Vein endothelial cell (primary cell): ENCODE measurements around the gene MISP. TPM values are rescaled to one million over a fixed set of nuclear protein-coding genes. Genes with fewer than 3 reads are reported as not detected.

Source experiments
- small RNA-seq: library from RNA; depleted of rRNA; stranded (forward); fragments of <200 nt; gene quantifications from one replicate; pipeline ENCODE3, GENCODE V24; 2012
- total RNA-seq: library from RNA; depleted of rRNA; stranded (reverse); fragments of >200 nt; gene quantifications from 2 replicates; pipeline ENCODE4 v1.2.3, GENCODE V29; 2012

MISP gene
- total RNA-seq: not detected in 2 replicates

GRCh38 chr19:750640-751423, at the start of gene MISP:
Gene MISP, plus strand, starts transcription at chr19:751112. Its CDS starts 5,835 bp downstream, at chr19:756947.

GRCh38 chr19:708154-709143, 42.5 kb upstream of the MISP start, which contains the start of gene PALM:
Gene PALM, plus strand, starts transcription at chr19:708935. Its CDS starts 212 bp downstream, at chr19:709147.

GRCh38 chr19:796692-797527, 46.0 kb downstream of the MISP start, which contains the start of gene PTBP1:
Gene PTBP1, plus strand, starts transcription at chr19:797452. Its CDS starts 46 bp downstream, at chr19:797498.

Small RNA genes within 50 kb of the gene (small RNA-seq; reads per million reads assigned to genes)
- not detected for gene MIR3187

Other genes with a start within 250 kb of the MISP start
- gene TPGS1, start 243.6 kb upstream of the MISP start, total RNA-seq: 36.1 and 56.8 TPM in 2 replicates
- 64.6 and 93.1 TPM in 2 replicates for gene CDC34, start 219.4 kb upstream of the MISP start, total RNA-seq
- gene GZMM, start 207.1 kb upstream of the MISP start, total RNA-seq: not detected in 2 replicates
- 421 and 479 TPM in 2 replicates for gene BSG, start 178.5 kb upstream of the MISP start, total RNA-seq
- 1.2 and 1.6 TPM in 2 replicates for gene HCN2, start 161.2 kb upstream of the MISP start, total RNA-seq
- gene POLRMT, start 117.6 kb upstream of the MISP start, total RNA-seq: 32.5 and 36.9 TPM in 2 replicates
- gene FGF22, start 111.2 kb upstream of the MISP start, total RNA-seq: not detected in 2 replicates
- gene RNF126, start 87.9 kb upstream of the MISP start, total RNA-seq: 64.5 and 69.2 TPM in 2 replicates
- gene FSTL3, start 74.7 kb upstream of the MISP start, total RNA-seq: 8.4 and 32.3 TPM in 2 replicates
- gene PRSS57, start 55.7 kb upstream of the MISP start, total RNA-seq: 0.33 TPM in 1 of 2 replicates, not detected in the other
- 21.7 and 73.5 TPM in 2 replicates for gene PALM, start 42.2 kb upstream of the MISP start, total RNA-seq
- 242 and 257 TPM in 2 replicates for gene PTBP1, start 46.3 kb downstream of the MISP start, total RNA-seq
- gene PLPPR3, start 70.8 kb downstream of the MISP start, total RNA-seq: 0.48 and 1.3 TPM in 2 replicates
- not detected in 2 replicates for gene AZU1, start 76.7 kb downstream of the MISP start, total RNA-seq
- gene PRTN3, start 89.9 kb downstream of the MISP start, total RNA-seq: not detected in 2 replicates
- not detected in 2 replicates for gene ELANE, start 101.2 kb downstream of the MISP start, total RNA-seq
- 0.38 and 0.65 TPM in 2 replicates for gene CFD, start 108.6 kb downstream of the MISP start, total RNA-seq
- 30.2 and 32.3 TPM in 2 replicates for gene MED16, start 142.1 kb downstream of the MISP start, total RNA-seq
- gene RNU6-9, start 142.4 kb downstream of the MISP start, total RNA-seq: not detected in 2 replicates
- gene R3HDM4, start 162.1 kb downstream of the MISP start, total RNA-seq: 47.7 and 60.4 TPM in 2 replicates
- gene KISS1R, start 166.2 kb downstream of the MISP start, total RNA-seq: not detected in 2 replicates
- gene ARID3A, start 174.9 kb downstream of the MISP start, total RNA-seq: 8.2 and 14.5 TPM in 2 replicates
- gene WDR18, start 233.2 kb downstream of the MISP start, total RNA-seq: 74.6 and 116 TPM in 2 replicates
- 1.2 and 4.2 TPM in 2 replicates for gene GRIN3B, start 249.3 kb downstream of the MISP start, total RNA-seq